CD4-positive, alpha-beta T cell treated with Interleukin-6 at 100 ng/mL for 8 hours (primary cell): ENCODE measurements around the gene RLN3.

ENCODE experiments used
- DNase-seq: peaks from one replicate; pipeline ENCODE4 v3.0.0-alpha.2; 2020; ENCODE audit warnings: mixed read lengths, low spot score

RLN3 gene

GRCh38 chr19:14054099-14054498 is 26.2 kb downstream of the RLN3 start:
- no peak for DNase-seq

DNA sequence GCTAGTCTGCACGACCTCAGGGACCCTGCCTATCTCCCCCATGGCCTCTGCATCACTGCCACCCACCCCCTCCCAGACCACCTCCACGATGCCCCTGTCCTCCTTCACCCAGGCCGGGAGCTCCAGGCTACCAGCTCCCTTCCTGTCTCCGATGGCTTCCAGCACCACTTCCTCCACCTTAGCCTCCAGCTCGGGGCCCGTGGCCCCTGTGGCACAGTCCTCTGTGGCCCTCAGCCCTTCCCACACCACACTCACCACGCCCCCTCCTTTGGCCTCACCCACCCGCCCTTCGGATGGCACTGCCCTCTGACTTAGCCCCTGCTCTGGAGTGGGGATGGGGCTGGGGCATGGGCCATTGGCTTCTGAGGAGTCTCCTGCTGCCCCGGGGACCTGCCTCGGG is 26.8 kb downstream of the RLN3 start:
- DNase-seq = no peak

GRCh38 chr19:14055396-14055795 is 27.4 kb downstream of the RLN3 start:
- no peak for DNase-seq

GRCh38 chr19:14056069-14056666 is 28.2 kb downstream of the RLN3 start:
- DNase-seq = no peak

DNA sequence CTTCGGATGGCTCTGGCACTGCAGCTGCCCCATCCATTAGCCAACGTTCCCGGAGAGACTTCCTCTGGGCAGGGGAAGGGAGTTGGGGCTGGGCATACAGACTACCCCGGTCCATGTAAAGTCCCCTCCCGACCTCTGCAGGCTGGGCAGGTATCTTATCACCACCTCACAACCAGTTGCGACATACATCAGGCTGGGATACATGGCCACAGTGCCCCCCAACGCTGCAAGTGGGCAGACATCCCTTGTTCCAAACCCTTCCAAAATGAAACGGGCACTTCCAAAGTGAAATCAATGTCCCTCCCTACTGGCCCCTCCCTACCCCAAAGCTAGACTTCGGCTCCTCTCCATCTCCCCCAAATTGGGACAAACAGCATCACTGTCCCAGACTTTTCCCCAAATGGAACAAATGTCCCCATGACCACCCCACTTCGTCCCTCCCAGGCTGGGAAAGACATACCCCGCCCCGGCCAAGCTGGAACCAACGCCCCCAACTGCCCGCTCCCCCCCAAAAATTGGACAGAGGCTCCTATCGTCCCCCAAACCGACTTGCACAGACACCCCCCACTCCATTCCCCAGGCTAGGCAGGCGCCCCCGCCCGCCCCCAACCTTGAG is 28.9 kb downstream of the RLN3 start:
- DNase-seq = no peak

GRCh38 chr19:14058182-14059092 is 30.5 kb downstream of the RLN3 start:
- no peak for DNase-seq

GRCh38 chr19:14059093-14059480 is 31.1 kb downstream of the RLN3 start:
- DNase-seq = peak; percentile 21

- DNase-seq = no peak
These were observed 31.8 kb downstream of the RLN3 start for GRCh38 chr19:14059652-14060155.

DNA sequence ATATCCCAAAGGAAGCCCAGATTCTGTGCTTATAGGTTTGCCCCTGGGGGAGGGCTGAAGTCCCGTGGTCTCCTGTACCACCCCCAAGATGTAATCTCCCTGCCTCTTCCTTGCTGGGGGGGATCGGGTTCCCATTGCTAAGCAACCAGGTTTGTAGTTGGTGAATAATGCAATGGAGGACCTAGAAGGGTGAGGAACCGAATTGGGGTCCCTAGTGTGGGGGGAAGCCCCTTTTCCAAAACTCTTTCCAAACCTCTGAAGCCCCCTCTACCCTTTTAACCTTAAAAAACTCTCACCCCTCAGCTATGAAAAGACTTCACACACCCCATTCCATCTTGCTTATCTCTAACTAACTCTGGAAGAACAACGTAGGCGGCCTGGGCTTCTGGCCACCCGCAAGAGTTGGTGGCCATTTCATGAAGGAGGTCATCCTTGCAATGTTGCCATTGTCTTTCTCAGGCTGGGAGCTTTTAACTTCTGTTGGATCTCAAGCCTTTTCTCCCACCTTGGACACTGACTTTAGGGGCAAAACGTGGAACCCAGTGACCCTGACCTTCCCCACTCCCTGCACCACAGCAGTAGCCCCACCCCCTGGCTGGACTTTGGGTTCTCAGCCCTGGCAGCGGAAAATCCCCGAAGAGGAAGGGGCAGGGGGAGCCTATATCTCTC is 33.3 kb downstream of the RLN3 start:
- DNase-seq = no peak

DNA sequence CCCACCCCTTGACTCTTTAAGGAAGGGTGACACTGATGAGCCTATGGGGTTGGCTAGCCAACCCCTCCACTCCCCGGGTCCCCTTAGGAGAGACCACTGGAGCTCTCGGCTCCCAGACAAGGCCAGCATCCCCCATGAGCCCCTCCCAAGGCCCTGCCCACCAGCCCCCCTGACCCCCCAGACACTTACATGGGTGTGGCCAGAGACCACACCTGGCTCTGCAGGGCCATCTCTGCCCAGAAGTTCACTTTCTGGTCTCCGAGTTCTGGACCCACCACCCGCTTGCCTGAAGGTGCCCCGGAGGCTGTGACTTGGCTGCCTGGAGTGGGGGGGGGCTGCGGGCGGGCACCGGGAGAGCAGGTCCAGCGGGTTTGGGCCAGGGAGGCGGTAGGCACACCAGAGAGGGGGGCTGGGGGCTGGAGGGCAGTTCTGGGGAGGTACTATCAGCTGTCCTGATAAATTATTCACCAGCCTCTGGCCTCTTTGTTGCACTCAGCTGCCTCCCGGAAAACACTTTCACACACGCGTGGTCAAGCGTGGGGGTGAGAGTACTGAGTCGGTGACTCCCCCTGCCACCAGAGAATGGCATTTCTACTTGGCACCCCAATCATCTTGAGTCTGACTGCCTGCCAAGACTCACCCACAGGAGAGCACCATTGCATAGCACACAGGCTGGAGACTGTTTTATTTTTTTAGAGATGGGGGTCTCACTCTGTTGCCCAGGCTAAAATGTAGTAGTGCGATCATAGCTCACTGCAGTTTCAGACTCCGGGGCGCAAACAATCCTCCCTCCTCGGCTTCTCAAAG is 34.0 kb downstream of the RLN3 start, which contains the start of gene PALM3:
Gene PALM3 (minus strand): TSS at position 326 of the 807 bp plus-strand sequence. CDS start 96 bp downstream, at position 230.
- no peak for DNase-seq

GRCh38 chr19:14062558-14062855 is 34.6 kb downstream of the RLN3 start:
- DNase-seq = no peak

GRCh38 chr19:14063105-14063504 is 35.2 kb downstream of the RLN3 start:
- no peak for DNase-seq

- DNase-seq = no peak
These were observed 38.2 kb downstream of the RLN3 start for GRCh38 chr19:14066134-14066533.

DNA sequence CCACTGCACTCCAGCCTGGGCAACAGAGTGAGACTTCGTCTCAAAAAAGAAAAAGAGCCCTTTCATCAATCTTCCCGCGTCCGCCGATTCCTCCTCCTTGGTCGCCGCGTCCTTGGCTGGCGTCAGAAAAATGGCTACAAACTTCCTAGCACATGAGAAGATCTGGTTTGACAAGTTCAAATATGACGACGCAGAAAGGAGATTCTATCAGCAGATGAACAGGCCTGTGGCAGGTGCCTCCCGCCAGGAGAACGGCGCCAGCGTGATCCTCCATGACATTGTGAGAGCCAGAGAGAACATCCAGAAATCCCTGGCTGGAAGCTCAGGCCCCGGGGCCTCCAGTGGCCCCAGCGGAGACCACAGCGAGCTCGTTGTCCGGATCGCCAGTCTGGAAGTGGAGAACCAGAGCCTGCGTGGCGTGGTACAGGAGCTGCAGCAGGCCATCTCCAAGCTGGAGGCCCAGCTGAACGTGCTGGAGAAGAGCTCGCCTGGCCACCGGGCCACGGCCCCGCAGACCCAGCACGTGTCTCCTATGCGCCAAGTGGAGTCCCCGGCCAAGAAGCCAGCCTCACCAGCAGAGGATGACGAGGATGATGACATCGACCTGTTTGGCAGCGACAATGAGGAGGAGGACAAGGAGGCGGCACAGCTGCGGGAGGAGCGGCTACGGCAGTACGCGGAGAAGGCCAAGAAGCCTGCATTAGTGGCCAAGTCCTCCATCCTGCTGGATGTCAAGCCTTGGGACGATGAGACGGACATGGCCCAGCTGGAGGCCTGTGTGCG is 42.5 kb downstream of the RLN3 start:
- DNase-seq = no peak

- DNase-seq = no peak
These were observed 44.8 kb downstream of the RLN3 start, which contains the start of gene MISP3 for GRCh38 chr19:14072535-14073260. MISP3 (plus strand) TSS chr19:14072786; CDS start chr19:14073310, 524 bp downstream.

DNA sequence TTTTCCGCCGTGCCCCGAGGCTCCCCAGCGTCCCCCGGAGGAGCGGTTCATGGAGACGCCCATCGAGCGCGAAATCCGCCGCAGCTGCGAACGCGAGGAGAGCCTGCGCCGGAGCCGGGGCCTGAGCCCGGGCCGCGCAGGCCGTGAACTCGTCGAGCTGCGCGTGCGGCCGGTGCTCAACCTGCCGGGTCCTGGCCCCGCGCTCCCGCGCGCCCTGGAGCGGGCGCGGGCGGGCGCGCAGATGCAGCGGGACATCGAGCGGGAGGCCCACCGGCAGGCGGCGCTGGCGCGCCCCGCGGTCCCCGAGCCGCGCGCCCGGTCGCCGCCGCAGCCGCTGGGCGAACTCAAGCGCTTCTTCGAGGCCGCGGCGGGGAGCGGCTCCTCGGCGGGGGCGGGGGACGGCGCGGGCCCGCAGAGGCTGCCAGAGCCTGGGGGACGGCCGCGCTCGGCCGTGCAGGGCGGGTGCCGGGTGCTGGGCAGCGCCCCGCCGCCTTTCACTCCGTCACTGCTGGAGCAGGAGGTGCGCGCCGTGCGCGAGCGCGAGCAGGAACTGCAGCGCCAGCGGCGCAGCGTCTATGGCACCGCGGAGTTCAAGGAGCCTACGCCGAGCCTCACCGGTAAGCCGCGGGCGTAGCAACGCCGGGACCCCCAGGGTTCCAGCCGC is 45.4 kb downstream of the RLN3 start:
- DNase-seq = peak; percentile 60

DNA sequence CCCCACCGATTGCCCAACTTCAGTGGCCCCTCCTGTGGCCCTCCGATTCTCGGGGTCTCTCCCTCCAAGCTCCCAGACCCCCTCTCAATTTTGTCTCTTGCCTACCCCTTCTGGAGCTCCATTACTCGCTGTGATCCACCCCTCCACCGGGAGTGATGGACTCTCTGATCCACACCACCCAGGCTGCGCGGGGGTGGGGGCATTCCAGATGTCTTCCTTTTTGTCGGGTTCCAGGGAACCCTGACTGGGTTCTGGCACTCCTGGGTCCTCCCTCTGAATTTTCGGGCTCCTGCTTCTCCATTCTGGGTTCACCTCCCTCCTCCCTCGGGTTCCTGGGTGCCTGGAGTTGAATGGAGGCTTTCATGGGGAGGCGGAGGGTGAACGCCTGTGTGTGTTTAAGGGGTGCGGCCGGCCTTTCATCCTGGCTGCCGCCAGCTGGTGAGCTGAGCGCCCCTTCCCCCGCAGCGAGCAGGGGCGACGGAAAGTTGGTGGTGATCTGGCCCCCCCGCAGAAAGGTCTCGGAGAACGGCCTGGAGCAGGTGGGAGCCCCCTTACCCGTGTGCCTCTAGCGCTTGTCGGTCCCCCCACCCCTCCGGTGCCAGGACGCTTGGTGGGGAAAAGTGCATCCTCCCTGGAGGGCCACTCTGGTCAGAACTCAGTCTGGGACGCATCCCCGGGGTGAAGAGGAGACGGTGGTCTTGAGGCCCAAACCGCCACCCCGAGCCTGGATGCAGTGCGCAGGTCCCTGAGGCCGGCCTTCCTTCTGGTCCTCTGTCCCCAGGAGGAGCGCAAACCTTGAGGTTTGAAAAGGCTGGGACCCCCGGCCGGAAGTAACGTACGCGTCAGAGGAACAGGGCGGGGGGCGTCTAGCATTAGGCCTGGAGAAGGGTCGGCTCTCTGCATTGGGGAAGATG is 46.2 kb downstream of the RLN3 start:
- DNase-seq = no peak

GRCh38 chr19:14078411-14078810 is 50.5 kb downstream of the RLN3 start:
- DNase-seq = no peak
